Activated gamma-delta T cell treated with anti-CD3 and anti-CD28 coated beads, Interleukin-2, amount 50 U/mL, for 16 hours (primary cell): ENCODE data around the gene HPSE2.

Experiments used
- DNase-seq: peaks from one replicate; pipeline ENCODE4 v3.0.0-alpha.2; 2020; ENCODE audit warnings: low read depth

HPSE2 gene

GRCh38 chr10:98489561-98490481, 745.8 kb downstream of the HPSE2 start:
- DNase-seq: no peak

GRCh38 chr10:98488669-98489430, 746.8 kb downstream of the HPSE2 start:
- no peak for DNase-seq

DNA sequence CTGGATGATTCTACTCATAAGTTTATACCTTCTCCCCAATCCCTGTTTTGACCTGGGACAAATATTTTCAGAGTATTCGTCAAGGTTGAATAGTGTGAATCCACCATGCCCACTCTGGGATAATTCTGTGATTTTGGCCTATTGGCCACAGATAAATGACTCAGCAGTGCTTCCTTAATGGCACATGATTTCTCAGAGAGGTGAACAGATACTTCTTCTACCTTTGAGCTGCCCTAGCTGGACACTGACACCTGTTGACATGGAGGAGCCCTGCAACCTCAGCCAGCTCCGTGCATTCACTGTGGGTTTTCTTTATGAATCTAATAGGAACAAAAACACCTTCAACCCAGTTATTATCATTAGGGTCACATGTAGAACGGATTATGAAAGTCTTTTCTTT, 748.0 kb downstream of the HPSE2 start:
- DNase-seq: no peak

DNA sequence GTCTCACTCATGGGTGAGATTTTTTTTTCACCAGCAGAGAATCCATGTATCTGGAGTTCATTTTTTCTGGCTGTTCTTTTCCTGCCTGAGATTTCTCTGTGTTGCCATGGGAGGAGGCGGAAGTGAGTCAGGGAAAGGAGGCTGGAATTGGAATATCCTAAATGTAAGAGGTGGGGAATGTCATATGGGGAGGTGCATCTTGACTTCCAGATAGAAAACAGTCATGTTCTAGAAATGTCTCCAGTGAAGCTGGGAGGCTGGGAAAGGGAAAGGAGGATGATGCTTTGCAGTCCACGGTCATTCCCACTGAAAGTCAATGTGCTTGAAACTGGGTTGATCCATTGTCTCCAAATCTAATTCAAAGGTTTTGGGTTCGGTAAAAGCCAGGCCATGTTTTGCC, 749.2 kb downstream of the HPSE2 start:
- DNase-seq: no peak

DNA sequence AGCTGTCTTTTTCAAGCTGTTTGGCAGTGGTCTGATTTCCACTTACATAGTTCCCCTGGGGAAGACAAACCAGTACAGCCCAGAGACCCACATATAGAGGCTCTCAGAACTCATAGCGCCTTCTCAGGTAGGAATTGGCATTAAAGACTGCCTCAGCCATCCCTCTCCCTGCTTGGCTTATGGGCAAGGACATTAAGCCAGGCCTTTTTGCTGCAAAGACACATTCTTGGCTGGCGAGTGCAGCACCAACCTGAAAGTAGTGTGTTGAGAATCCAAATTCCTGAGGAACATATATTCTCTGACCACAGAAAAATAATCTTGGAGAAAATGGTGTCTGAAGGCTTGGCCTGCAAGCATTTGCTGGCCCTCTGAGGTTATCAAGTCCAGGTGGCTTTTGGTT, 749.7 kb downstream of the HPSE2 start:
- no peak for DNase-seq

DNA sequence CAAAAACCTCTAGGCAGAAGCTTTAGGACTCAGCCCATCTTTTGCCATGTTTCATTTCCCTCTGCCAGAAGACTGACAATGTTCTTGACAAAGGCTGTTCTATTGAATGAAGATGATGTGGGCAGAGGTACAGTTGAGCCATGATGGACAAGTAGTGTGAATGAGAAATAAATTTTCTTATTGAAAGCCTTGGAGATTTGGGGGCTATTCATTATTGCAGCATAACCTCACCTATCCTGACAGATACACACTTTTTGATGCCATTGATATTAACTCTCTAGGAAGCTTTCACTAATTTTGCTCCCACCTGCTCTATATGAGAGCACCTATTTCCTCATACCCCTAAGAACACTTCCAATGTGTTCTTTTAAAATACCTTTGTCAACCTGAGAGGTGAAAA, 752.0 kb downstream of the HPSE2 start:
- DNase-seq: no peak

DNA sequence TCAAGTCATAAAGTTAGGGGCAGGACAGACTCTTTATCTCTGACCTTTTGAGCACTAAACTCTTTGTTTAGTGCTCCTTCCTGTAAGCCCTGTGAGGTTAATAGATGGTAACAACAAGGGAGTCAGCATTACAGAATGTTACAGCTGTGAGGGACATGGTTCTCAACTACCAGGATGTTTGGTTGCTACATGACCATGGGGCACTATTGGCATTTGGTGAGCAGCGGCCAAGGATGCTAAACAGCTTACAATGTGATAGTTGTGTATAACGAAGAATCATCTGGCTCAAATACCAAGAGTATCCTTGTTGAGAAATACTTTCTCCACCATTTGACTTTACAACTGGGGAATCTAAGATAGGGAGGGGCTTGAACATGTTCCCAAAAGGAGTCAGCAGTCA, 753.6 kb downstream of the HPSE2 start:
- no peak for DNase-seq

- DNase-seq: no peak
Measured at GRCh38 chr10:98481404-98481945, 754.2 kb downstream of the HPSE2 start.

- no peak for DNase-seq
Measured at GRCh38 chr10:98478430-98479222, 757.0 kb downstream of the HPSE2 start.

DNA sequence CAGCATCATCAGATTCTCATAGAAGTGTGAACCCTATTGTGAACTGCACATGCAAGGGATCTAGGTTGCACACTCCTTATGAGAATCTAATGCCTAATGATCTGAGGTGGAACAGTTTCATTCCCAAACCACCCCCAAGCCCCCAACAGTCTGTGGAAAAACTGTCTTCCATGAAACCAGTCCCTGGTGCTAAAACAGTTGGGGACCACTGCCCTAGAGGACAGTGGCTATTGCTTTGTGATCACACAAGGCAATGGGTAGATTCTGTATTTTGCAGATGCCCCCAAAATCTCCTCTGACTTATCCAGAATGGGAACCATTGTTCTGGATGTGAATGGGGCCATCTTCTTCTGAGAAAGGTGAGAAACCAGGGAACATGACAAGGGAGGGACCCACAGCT, 757.8 kb downstream of the HPSE2 start:
- DNase-seq: no peak

DNA sequence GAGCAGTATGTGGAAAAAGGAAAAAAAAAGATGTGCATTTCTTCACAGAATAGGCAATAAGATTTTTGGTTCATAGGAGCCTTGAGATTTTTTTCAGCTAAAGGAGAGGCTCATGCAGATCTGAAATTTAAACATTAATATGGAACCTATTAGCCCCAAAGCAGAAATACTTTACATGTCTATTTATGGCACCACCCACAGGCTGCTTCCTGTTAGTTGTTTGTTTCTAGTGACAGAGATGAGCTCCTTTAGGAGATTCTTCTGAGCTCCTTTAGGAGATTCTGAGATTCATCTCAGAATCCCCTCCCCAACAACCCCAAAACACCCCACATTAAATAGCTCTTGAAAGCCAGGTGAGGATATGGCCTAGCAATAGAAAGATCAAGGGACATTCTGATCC, 761.0 kb downstream of the HPSE2 start:
- DNase-seq: no peak

GRCh38 chr10:98472196-98472595, 763.5 kb downstream of the HPSE2 start:
- no peak for DNase-seq

- DNase-seq: no peak
Measured at GRCh38 chr10:98470850-98471249, 764.8 kb downstream of the HPSE2 start.

DNA sequence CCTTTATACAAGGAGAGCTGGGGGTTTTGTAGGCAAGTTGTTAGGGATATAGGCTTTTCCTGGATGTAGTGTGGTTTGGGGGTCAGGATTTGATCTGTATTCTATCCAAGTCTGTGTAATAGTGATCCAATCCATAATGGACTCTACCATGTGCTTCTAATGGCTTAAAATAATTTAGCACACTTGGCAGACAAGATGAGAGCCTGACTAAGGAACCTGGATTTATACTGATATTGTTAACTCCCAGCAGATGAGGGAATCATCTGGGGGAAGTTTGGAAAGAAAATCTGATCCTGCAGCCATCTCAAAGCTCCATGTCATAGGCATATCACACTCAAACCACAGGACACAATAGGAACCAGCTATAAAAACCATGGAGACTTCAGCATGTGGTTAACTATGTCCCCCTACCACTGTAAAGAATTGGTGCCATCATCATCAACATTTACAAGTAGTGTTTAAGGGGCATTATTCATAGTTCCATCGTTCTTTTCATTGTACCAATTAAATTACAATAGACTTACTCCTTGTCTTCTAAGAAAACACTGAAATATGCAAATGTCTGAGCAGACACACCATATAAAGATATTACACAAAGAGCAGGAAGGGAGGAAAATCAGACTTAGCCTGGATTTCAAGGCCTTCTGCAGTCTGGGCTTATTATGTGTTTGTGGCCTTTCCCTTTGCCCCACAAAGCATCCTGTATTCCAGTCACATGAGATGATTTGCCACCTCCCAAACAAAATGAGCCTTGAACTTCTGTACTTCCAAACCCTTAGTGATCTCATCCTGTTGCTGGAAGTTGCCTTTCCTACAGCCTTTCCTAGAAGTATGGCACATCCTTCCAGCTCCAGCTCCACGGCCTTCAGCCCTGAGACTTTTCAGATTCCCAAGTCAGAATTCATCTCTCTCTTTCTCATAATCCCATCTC, 766.4 kb downstream of the HPSE2 start:
- no peak for DNase-seq

GRCh38 chr10:98467506-98468318, 767.9 kb downstream of the HPSE2 start:
- peak; percentile 38 for DNase-seq

DNA sequence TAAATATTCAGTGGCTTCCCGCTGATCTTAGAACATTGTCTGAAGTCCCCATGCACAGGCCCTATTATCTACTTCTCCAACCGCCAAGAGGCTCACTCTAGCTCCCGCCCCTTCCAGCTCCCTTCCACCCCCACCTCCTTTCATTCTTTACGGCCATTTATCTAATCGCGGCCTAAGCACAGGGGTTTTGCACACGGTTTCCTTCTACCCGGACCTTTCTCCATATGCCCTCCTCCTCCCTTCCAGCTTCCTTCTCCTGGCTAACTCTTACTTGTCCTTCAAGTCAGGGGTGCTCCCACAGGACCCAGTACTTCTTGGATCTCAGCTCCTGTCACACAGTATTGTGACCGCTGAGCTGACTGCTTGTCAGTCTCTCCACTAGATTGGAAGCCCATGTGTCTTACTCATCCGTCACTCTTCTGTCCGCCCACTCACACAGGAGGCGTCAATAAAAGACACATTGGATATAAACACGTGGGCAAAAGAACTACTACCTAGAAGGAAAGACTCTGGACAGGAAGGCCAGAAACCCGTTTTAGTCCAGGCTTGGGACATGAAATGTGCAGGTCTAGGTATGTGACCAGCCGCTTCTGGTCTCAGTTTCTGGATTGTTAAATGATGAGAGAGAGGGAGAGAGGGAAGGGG, 768.7 kb downstream of the HPSE2 start:
- DNase-seq: no peak

GRCh38 chr10:98465866-98466265, 769.8 kb downstream of the HPSE2 start:
- DNase-seq: no peak

DNA sequence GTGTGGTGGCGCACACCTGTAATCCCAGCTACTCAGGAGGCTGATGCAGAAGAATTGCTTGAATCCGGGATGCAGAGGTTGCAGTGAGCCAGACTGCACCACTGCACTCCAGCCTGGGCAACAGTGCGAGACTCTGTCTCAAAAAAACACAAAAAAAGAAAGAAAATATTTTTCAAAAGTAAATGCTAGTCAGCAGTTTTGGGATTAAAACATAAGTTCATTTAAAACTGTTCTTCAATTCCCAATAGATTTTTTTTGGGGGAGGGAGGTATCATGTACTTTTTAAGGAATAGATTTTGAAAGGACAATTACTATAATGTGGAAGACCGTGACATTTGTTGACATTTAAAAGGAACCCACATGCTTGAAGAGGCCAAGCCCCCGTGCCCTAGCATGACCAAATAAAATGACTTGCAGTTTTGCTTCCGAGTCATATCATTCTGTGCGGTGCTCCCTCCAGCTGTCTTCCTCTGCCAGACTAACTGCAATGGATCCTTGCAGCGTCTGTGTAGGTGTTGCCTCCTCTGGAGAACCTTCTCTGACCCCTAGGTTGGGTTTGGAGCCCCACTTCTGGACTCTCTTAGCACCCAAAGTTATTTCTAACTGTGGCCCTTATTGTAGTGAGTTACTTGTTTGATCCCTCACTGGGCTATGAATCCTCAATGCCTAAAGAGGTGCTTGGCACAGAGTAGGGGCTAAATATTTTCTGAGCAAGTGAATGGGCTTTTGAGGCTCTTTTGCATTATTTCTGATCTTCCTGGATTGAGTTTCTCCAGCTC, 771.5 kb downstream of the HPSE2 start:
- no peak for DNase-seq

DNA sequence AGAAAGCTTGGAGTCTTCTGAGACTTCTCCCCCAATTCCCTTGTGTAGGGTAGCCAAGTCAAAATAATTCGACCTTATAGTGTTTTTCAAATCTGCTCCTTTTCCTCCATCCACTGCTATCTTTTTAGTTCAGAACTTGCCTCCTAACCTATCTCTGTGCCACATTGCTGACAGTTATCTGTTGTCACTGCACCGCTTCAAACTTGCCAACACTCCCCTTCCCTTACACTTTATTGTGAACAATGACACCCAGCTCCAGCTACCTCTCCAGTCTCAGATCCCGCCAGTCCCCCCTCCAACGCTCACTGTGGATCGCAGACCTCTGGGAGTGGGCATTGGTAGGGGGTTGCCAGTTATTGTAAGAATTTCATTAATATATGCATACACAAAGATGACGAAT, 772.6 kb downstream of the HPSE2 start:
- DNase-seq: no peak
